Endothelial cell of hepatic sinusoid (primary cell): Measurements from ENCODE around the gene COA3.

Experiments
- in situ Hi-C: cut with HindIII; loops from 2 replicates; pipeline ENCODE4 v1.10.0; 2017; ENCODE audit warnings: low sequenced_read_pairs

Gene COA3, protein sequence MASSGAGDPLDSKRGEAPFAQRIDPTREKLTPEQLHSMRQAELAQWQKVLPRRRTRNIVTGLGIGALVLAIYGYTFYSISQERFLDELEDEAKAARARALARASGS

DNA sequence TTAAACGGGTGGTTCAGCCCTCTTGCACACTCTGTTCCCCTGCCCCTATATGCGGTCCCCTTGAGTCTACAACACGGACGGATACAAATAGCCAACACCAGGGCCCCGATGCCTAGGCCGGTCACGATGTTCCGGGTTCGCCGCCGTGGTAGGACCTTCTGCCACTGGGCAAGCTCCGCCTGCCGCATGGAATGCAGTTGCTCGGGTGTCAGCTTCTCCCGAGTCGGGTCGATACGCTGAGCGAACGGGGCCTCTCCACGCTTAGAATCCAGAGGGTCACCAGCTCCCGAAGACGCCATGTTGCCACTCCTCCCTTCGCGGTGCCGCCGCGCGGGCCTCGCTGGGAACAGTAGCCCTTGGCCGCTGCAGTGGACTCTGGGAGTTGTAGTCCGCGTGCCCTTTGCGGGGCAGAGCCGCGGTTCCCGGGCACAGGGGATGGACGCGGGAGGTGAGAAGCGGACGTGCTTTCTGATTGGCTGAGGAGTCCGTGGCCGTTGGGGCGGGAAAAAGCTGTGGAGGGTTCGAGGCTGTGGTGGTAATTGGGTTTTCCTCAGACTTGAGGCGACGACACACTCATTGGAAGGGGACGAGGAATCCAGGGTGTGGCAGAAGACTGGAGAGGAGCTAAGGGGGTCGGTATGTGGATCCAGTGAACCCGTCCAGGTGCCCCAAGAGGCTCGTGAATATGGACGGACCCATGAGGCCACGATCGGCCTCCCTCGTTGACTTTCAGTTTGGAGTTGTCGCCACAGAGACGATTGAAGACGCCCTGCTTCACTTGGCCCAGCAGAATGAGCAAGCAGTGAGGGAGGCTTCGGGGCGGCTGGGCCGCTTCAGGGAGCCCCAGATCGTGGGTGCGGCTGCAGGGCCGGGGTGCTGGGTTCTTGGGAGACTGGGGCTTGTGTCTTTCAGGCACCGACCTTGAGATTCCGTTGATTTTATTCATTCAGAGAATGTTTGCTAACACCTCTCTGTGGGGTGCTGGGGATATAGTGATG, at the start of gene COA3, which contains the start of gene CNTD1:
TSS of gene COA3 (minus strand) at position 322 of the 998 bp plus-strand sequence. CDS start at position 299, 23 bp downstream.
TSS of gene CNTD1 (plus strand) at position 479 of the 998 bp plus-strand sequence. CDS start at position 686, 207 bp downstream.
- in situ Hi-C loops, result no loop called here

DNA sequence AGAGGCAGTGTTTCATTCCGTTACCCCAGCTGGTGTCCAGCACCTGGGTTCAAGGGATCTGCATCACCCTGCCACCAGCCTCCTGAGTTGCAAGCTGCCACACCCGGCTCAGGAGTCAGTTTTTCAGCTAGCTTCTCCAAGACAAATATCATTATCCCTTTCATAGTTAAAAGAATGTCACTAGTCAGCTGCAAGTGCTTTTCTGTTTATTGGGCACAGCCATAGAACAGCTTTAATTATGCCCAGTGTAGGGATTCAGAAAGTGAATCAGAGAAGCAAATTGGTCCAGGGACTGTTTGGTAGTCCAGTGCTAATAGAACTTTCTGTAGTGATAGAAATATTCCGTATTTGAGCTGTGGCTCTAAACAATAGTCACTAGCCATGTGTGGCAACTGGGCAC, 49.6 kb upstream of the COA3 start:
- in situ Hi-C loops, result no loop called here

DNA sequence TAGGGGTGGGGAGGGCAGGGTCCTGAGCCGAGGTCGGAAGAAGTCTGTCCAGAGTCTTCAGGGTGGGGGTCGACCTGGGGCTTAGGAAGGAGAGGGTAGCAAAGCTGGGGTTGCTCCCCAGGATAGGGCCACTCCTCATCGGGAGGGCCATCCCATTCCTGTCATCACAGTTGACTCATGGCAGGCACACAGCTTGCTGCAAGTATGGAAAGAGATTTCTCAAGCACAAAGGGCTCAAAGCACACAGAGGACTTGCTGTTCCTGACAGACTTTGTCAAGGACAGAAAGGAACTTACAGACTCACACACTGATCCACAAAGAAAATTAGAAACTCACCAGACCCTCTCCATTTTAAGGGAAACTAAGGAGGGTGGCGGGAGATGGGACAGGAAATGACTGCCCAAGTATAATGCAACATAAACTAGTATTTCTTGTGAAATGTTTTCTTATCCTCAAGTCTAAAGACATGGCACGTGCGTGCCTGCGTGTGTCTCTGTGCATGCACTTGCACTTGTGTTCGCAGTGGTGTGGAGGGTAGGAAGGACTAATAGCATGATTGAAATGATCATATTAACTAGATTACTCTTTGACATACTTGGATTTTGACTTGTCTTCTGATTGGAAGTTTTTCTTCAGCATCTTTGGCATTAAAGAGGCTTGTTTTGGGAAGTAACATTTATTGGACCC, 48.2 kb upstream of the COA3 start:
- in situ Hi-C loops, result no loop called here

DNA sequence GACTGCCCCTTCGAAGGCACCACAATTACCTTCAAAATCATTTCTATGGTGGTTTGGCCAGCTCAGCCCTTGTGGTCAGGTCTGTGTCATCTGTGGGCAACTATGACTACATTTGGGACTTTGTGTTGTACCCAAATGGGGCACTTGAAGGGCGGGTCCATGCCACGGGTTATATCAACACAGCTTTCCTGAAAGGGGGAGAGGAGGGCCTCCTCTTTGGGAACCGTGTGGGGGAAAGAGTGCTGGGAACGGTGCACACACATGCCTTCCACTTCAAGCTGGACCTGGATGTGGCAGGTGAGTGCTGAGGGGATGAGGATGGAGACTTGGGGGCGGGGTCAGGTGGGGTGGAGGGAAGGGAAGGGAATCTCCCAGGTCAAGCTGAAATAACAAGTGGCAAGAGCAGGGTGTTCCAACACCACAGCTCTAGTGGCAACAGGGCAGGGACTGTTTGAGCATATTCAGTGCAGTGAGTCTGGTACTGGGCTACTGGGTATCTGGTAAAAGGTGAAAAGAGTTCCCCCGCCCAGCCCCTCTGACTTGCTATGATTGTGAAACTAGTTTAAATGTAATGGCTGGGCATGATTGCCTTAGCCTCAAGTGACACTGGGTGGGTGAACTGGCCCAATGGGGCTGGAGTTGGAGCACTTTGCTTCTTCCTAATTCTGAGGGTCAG, 47.6 kb upstream of the COA3 start:
- in situ Hi-C loops, result no loop called here

DNA sequence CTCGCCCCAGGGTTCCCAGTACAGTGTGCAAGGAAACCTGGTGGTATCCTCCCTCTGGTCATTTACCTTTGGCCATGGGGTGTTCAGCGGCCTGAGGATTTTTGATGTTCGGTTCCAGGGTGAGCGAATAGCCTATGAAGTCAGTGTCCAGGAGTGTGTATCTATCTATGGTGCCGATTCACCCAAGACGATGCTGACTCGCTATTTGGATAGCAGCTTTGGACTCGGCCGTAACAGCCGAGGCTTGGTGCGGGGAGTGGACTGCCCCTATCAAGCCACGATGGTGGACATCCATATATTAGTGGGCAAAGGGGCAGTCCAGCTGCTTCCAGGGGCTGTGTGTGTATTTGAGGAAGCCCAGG, 47.0 kb upstream of the COA3 start:
- in situ Hi-C loops, result no loop called here

DNA sequence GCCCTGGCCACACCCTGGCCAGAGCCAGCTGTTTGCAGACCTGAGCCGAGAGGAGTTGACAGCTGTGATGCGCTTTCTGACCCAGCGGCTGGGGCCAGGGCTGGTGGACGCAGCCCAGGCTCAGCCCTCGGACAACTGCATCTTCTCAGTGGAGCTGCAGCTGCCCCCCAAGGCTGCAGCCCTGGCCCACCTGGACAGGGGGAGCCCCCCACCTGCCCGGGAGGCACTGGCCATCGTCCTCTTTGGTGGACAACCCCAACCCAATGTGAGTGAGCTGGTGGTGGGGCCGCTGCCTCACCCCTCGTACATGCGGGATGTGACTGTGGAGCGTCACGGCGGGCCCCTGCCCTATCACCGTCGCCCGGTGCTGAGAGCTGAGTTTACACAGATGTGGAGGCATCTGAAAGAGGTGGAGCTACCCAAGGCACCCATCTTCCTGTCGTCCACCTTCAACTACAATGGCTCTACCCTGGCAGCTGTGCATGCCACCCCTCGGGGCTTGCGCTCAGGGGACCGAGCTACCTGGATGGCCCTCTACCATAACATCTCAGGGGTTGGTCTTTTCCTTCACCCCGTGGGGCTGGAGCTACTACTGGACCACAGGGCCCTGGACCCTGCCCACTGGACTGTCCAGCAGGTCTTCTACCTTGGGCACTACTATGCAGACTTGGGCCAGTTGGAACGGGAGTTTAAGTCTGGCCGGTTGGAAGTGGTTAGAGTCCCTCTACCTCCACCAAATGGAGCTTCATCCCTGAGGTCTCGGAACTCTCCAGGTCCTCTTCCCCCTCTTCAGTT, 46.5 kb upstream of the COA3 start:
- in situ Hi-C loops, result no loop called here

DNA sequence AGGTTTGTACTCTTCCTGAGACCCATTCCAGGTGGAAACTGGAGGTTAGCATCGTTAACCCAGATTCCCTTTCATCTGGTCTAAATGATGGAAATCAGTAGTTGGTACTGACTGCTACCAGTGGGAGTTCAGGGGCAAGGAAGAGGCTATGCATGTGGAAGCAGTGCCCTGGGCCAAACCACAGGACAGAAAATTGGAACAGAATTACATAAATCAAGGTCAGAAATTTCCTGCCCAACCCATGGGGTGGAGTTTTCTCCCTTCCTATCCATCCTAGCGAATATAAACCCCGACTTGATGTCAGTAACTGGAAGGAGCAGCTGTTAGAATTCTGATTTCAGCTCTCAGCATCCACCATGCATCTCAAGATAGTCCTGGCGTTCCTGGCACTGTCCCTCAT, 45.8 kb upstream of the COA3 start, which contains the start of gene AOC2:
TSS of gene AOC2 (plus strand) at position 310 of the 400 bp plus-strand sequence. CDS start at position 357, 47 bp downstream.
- in situ Hi-C loops, result no loop called here

DNA sequence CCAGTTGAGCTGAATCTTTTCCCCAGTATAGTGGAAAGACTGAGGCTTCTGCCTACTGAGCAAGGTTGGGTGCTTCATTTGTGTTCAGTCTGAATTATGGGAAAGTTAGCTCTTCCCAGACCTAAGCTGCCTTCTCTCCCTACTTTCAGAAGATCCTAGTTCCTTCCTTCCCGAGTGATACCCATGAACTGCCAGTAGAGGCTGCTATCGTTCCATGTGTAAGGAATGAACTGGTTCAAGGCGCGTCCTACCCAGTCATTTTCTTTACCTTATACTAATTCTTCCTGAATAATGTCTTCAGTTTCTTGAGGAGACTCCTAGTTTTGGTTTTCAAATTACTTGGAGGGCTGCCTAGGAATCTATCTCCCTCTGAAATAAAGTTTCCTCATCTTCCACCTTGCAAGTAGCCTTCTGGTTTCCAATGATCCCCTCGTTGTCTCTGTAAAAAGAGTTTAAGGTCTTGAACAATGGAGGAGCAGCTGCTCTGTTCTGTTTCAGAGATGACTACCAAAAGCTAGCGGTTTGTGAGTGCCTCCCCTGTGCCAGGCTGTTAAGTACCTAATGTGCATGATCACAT, 44.9 kb upstream of the COA3 start:
- in situ Hi-C loops, result no loop called here

DNA sequence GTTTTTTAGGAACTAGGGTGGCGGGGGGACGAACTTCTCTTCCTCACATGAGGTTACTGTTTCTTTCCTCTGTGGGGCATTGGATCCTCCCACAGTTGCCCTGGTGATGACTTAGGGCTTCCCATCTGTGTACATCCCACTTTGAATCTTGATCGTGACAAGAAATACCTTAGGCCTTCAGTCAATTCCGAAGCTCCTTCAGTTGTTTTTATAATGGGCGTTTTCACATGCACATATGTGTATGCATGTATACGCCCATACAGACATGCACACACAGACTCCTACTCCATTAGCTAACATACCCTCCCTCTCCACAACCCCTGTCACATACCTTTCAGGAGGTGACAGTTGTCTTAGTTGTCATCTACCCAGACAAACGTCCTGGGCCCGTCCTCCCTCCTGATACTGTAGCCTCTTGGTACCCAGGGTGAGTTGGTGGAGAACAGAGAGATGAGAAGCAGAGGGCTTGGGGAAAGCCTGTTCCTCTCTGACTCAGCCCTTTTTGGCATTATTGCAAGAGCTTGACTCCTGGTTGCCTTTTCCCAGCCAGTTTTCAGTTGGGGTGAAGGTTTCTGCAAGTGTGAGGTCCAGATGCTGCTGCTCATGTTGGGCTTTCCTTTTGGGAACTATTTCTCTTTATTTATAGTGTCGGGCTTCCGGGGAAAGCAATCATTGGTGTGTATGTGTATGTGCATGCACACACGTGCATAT, 43.6 kb upstream of the COA3 start:
- in situ Hi-C loops, result no loop called here

DNA sequence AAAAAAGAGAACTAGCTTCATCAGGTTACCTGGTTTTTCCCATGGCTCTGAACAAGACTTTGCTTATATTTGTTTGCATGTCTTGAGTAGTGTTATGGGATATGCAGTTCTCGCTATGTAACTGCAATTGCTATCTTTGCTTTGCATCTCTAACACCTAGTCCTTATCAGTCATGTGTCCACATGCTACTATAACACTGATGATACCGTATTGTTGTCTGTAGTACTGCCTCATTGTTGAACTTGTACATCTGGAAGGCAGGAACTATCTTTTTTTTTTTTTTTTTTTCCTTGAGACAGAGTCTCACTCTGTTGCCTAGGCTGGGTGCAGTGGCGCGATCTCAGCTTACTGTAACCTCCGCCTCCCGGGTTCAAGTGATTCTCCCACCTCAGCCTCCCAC, 37.2 kb upstream of the COA3 start:
- in situ Hi-C loops, result no loop called here

DNA sequence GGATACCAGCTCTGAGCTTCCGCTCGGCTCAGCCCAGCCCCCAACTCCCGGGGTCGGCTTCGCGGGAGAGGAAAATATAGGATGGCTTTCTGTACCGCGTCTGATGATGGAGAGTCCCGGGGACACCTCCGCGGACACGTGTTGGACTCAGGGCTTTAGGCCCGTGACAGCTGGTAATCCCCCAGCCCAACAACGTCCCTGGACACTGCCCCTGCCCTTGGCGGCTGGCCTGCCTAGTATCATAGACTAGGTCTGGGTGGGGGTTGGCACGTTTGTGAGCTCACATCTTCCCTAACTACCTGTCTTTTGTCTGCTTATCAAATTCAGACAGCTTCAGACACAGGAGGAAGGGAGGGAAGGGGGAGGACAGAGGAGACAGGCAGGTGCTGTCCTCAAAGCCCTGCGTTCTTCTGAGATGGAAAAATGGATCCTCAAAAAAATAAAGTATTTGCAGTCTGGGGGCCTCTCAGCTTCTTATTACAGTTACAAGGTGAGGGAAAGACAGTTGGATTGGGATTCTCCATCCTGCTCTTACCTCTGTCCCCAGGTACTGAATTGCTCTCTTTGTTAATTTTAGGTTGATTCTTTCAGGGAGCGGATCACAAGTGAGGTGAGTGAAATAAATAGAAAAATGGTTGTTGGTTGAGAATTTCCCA, 35.4 kb upstream of the COA3 start:
- in situ Hi-C loops, result no loop called here

DNA sequence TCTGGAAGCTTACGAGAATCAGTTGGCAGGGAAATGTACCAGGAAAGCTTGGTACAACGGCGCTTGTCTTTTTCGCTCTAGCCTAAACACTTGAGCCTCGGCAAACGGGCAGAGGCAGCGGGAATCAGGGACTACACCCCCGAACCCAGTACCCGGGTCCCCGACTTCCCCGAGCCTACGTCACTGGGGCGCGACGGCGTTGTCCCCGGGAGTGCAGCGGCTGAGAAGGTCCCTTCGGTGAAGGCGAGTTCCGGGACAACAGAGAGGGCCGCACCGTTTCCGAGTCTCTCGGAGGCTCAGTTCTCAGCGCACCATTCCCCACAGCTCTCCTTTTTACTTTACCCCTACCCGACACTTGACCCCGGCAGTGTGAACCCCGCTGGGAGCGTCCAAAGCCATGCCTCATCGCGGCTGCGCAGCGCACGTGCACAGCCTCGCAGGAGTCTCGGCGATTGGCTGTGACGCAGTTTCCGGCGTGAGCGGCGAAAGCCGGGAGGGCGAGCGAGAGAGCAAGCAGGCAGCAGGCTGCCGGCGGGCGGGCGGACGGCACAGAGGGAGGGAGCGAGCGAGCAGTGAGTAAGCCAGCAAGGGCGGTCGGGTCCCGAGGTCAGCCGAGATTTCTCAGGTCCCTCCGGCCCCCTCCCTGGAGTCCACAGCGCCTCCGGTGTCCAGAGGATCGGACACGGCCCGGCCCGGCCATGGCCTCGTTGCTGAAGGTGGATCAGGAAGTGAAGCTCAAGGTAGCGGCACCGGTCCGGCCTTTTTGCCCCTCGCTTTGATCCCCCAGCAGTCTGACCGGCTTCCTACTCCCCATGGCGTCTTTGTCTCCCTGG, 34.6 kb upstream of the COA3 start, which contains the start of gene PSME3:
TSS of gene PSME3 (plus strand) at position 464 of the 833 bp plus-strand sequence. CDS start at position 699, 235 bp downstream.
- in situ Hi-C loops, result no loop called here

DNA sequence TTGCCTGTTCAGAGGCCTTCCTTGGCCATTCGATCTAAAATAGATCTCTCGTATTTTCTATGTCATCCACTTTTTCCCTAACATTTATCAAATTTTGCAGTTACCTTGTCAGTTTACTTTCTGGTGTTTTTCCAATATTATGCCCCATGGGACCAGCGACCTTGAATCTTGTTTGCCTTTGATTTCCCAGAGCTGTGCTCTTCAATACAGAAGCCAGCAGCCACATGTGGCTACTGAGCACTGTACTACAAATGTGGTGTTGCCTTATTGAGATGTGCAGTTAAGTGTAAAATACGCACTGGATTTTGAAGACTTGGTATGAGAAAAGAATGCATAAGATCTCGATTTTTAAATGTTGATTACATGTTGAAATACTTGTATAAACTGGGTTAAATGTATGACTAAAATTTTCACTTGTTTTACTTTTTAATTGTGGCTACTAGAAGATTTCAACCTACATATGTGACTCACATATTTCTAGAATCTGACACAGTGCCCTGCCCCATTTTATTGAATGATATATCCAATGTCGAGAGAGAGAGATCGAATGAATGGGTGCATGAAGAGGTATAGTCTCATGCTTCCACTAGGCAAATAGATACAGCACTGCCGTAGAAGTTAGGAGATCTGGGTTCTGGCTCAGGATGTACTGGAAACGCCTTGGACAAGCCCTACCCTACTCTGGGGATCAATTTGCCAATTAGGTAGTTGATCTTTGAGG, 33.9 kb upstream of the COA3 start:
- in situ Hi-C loops, result no loop called here

DNA sequence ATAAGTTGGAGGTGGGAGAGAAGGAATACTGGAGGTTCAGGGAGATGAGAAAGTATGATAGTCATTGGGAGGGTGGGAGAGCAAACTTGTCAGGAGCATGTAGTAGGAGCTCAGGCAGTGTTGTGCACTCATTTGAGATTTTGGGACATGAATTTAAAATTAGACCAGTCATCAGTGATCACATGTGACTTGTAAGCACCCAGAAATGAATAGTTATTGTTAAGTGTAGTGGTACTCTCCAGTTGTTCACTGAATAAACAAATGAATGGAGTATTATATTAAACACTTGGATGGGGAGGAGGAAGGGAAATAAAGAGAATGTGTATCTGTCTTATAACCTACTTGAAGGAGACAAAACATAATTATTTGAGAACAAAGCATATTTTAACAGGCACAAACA, 32.5 kb upstream of the COA3 start:
- in situ Hi-C loops, result no loop called here

DNA sequence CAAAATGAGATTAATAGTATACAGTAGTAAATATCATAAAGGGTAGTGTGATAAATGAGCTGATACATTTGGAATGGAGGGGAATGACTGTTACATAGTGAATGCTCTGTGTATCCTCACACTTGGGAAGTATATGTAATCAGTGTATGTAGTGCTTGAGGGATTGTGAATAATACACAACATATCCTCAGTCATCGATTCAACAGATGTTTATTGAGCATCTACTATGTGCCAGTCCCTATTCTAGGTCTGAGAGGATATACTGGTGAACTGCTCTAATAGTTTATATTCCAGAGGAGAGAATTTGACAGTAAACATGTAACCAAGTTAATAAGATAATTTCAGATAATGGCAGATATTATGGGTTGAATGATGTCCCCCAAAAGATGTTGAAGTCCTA, 29.0 kb upstream of the COA3 start:
- in situ Hi-C loops, result no loop called here

DNA sequence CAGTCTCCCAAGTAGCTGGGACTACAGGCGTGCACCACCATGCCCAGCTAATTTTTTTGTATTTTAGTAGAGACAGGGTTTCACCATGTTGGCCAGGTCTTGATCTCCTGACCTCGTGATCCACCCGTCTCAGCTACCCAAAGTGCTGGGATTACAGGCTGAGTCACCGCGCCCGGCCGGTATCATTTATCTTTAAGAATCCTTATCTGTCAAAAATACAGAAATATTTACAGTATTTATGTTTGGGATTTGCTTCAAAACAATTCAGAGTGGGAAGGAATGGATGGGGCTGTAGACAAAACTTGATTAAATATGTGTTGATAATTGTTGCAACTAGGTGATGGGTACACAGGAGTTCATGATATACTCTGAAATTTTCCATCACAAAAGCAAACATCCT, 22.7 kb upstream of the COA3 start:
- in situ Hi-C loops, result no loop called here

DNA sequence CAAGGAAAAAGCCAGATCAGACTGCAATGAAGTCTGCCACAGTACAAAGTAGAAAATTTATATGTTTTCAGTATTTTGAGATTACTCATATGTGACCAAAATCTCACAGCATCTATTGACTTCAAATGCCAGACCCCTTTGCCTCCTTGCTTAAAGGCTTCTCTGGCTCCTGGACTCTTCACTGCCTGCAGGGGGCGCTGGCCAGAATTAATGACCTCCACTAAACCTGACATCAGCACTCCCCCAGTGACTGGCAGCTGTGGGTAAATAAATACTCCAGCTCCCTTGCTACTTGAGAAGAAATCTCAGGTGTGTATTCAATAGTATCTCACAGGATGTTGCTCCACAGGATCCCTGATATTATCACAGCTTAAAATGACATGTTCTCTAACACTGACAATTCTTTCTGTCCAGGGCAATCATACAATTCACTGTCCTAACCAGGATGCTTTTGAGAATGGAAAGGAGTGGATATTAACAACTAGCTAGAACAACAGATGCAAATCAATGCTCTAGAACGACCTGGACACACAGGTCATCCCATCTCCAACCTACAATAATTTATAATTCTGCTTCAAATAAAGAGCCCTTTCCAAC, 21.5 kb upstream of the COA3 start:
- in situ Hi-C loops, result loop anchor here (10.0 kb wide), 1 partner anchor 65 kb away; no protein-coding TSS in a partner anchor
